Fibroblast of lung (primary cell): ENCODE data around the gene OBSCN. TPM values are rescaled to one million over a fixed set of nuclear protein-coding genes. Genes with fewer than 3 reads are reported as not detected.

Source experiments
- DNase-seq, 2 donors: peaks; one replicate each; pipeline versions ENCODE4 v3.0.0 to v3.0.0-alpha.2; 2010; ENCODE audit warnings: low read depth in 2 of 2
- H2AFZ ChIP-seq: 2 replicates; pipeline ENCODE4 v1.5.1; 2012; ENCODE audit warnings: low read length, control low read depth, inconsistent platforms
- H3K27ac ChIP-seq: 2 replicates; pipeline ENCODE4 v1.5.1; 2011; ENCODE audit warnings: low read length, control low read depth; ENCODE audit not compliant: insufficient read depth
- H3K27me3 ChIP-seq: 2 replicates; pipeline ENCODE4 v1.5.1; 2011; ENCODE audit warnings: mild to moderate bottlenecking, low read length; ENCODE audit not compliant: control insufficient read depth, insufficient read depth
- H3K36me3 ChIP-seq: 2 replicates; pipeline ENCODE4 v1.5.1; 2011; ENCODE audit warnings: low read length; ENCODE audit not compliant: control insufficient read depth, insufficient read depth
- H3K4me1 ChIP-seq: 2 replicates; pipeline ENCODE4 v1.5.1; 2011; ENCODE audit warnings: low read length; ENCODE audit not compliant: control insufficient read depth, insufficient read depth; ENCODE audit errors: extremely low read depth
- H3K4me2 ChIP-seq: 2 replicates; pipeline ENCODE4 v1.5.1; 2011; ENCODE audit warnings: low read length, control low read depth; ENCODE audit not compliant: insufficient read depth; ENCODE audit errors: extremely low read depth
- H3K4me3 ChIP-seq, 4 experiments: fragments of 200-600 bp in 1 of 4; sonication (generic) in 1 of 4; replicated peaks in 1 of 4; 2 replicates each; pipeline ENCODE4 v1.5.1; 2011 to 2016; ENCODE audit warnings: low read length in 4 of 4, low read depth in 3 of 4, mild to moderate bottlenecking in 3 of 4, control low read depth in 2 of 4, inconsistent platforms in 1 of 4, mixed read lengths in 1 of 4; ENCODE audit not compliant: insufficient read depth in 1 of 4; ENCODE audit errors: control extremely low read depth in 1 of 4
- H3K79me2 ChIP-seq: 2 replicates; pipeline ENCODE4 v1.5.1; 2012; ENCODE audit warnings: mild to moderate bottlenecking, low read length, inconsistent platforms; ENCODE audit not compliant: control insufficient read depth, insufficient read depth
- H3K9ac ChIP-seq: 2 replicates; pipeline ENCODE4 v1.5.1; 2011; ENCODE audit warnings: mild to moderate bottlenecking, low read length, control low read depth; ENCODE audit not compliant: insufficient read depth
- H3K9me3 ChIP-seq: 2 replicates; pipeline ENCODE4 v1.5.1; 2012; ENCODE audit warnings: low read depth, low read length; ENCODE audit not compliant: control insufficient read depth, insufficient read depth
- H4K20me1 ChIP-seq: 2 replicates; pipeline ENCODE4 v1.5.1; 2011; ENCODE audit warnings: low read length; ENCODE audit not compliant: control insufficient read depth, insufficient read depth; ENCODE audit errors: extremely low read depth
- EZH2 ChIP-seq: IDR thresholded peaks from 2 replicates; pipeline ENCODE4 v1.5.1; 2012; ENCODE audit warnings: low read length, control low read depth, mild to moderate bottlenecking; ENCODE audit errors: missing control alignments
- polyA plus RNA-seq, 2 donors: library from polyadenylated mRNA; depleted of rRNA in 1 of 2; stranded (reverse) in 1 of 2; unstranded in 1 of 2; fragments of >200 nt; gene quantifications; 2 replicates each; pipeline ENCODE4 v1.2.1, GENCODE V29; 2011 to 2012; ENCODE audit warnings: missing spikeins in 1 of 2
- total RNA-seq: library from RNA; depleted of rRNA; stranded (reverse); fragments of >200 nt; gene quantifications from 2 replicates; pipeline ENCODE4 v1.2.1, GENCODE V29; 2014
- TF ChIP-seq, protein P1 (sequence below), 2 donors: IDR thresholded peaks in 1 of 2; conservative IDR thresholded peaks in 1 of 2; 1 replicate in 1 of 2; 2 replicates in 1 of 2; pipeline ENCODE4 v1.5.1; 2011 to 2012; ENCODE audit warnings: low read length in 2 of 2, control low read depth in 1 of 2, inconsistent platforms in 1 of 2, low read depth in 1 of 2, mild to moderate bottlenecking in 1 of 2

Gene OBSCN
- total and polyA plus RNA-seq, 2 donors (not counting 1 experiment from before 2014, with no cell fraction given), result 0.87 to 16.8 TPM

- no peak for DNase-seq
- no peak for TF ChIP-seq EZH2
- TF ChIP-seq, protein P1, sequence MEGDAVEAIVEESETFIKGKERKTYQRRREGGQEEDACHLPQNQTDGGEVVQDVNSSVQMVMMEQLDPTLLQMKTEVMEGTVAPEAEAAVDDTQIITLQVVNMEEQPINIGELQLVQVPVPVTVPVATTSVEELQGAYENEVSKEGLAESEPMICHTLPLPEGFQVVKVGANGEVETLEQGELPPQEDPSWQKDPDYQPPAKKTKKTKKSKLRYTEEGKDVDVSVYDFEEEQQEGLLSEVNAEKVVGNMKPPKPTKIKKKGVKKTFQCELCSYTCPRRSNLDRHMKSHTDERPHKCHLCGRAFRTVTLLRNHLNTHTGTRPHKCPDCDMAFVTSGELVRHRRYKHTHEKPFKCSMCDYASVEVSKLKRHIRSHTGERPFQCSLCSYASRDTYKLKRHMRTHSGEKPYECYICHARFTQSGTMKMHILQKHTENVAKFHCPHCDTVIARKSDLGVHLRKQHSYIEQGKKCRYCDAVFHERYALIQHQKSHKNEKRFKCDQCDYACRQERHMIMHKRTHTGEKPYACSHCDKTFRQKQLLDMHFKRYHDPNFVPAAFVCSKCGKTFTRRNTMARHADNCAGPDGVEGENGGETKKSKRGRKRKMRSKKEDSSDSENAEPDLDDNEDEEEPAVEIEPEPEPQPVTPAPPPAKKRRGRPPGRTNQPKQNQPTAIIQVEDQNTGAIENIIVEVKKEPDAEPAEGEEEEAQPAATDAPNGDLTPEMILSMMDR (conservative IDR thresholded peaks at IDR 0.05 in 1 of 2, IDR thresholded peaks at IDR 0.05 in 1 of 2; ENCODE audit: low read depth in 1 of 2, low read length in 2 of 2), result no peak
- no peaks in the 10 kb centered on the region for H3K36me3 ChIP-seq
These were observed 47.6 kb upstream of the OBSCN start for GRCh38 chr1:228160201-228160761.

GRCh38 chr1:228161362-228161761 is 46.5 kb upstream of the OBSCN start:
- Histone ChIP-seq H3K36me3 (no peaks in the 10 kb centered on the region), H3K9me3 (no peaks in the 10 kb centered on the region), H3K27ac (no peak overlapping the region), H2AFZ (no peak overlapping the region), H3K4me3 (no peak overlapping the region), H3K4me2 (no peak overlapping the region), H3K79me2 (no peaks in the 10 kb centered on the region), H3K4me1 (peaks cover 3% of the 10 kb centered on the region), H3K27me3 (no peaks in the 10 kb centered on the region), H3K9ac (no peak overlapping the region), H4K20me1 (no peaks in the 10 kb centered on the region)
- no peak for DNase-seq
- TF ChIP-seq, protein P1 (conservative IDR thresholded peaks at IDR 0.05 in 1 of 2, IDR thresholded peaks at IDR 0.05 in 1 of 2; ENCODE audit: low read depth in 1 of 2, low read length in 2 of 2), result no peak
- TF ChIP-seq EZH2, result no peak

More at GRCh38 chr1:228160201-228160761, 47.6 kb upstream of the OBSCN start:
- H3K79me2 ChIP-seq, result no peaks in the 10 kb centered on the region
- no peaks in the 10 kb centered on the region for H4K20me1 ChIP-seq
- H3K27me3 ChIP-seq, result no peaks in the 10 kb centered on the region
- no peak overlapping the region for H3K27ac ChIP-seq
- H3K9ac ChIP-seq, result no peak overlapping the region
- no peak overlapping the region for H3K4me3 ChIP-seq
- no peak overlapping the region for H2AFZ ChIP-seq
- peaks cover 3% of the 10 kb centered on the region for H3K4me1 ChIP-seq
- H3K4me2 ChIP-seq, result no peak overlapping the region
- no peaks in the 10 kb centered on the region for H3K9me3 ChIP-seq

- Histone ChIP-seq H3K27me3 (no peaks in the 10 kb centered on the region), H3K9me3 (no peaks in the 10 kb centered on the region), H3K36me3 (no peaks in the 10 kb centered on the region), H3K4me3 (no peak overlapping the region), H3K9ac (no peak overlapping the region), H3K79me2 (no peaks in the 10 kb centered on the region), H2AFZ (no peak overlapping the region), H3K4me2 (no peak overlapping the region), H3K4me1 (peaks cover 3% of the 10 kb centered on the region), H3K27ac (no peak overlapping the region), H4K20me1 (no peaks in the 10 kb centered on the region)
- TF ChIP-seq, protein P1 (conservative IDR thresholded peaks at IDR 0.05 in 1 of 2, IDR thresholded peaks at IDR 0.05 in 1 of 2; ENCODE audit: low read depth in 1 of 2, low read length in 2 of 2), result no peak
- no peak for TF ChIP-seq EZH2
- DNase-seq, result no peak
These were observed 46.0 kb upstream of the OBSCN start for GRCh38 chr1:228161866-228162265.
